HG03139 (cell line): ENCODE data around the gene DMD.
"Not testable (repeated sequence)": the region's sequence is repeated elsewhere in the genome, so short reads cannot be mapped to it uniquely, and the experiment has no call there.

Experiments used
- ATAC-seq: cut with Tn5 transposase; IDR thresholded peaks from one replicate; pipeline ENCODE4 v1.9.1; 2021; ENCODE audit not compliant: unreplicated experiment

Gene DMD

DNA sequence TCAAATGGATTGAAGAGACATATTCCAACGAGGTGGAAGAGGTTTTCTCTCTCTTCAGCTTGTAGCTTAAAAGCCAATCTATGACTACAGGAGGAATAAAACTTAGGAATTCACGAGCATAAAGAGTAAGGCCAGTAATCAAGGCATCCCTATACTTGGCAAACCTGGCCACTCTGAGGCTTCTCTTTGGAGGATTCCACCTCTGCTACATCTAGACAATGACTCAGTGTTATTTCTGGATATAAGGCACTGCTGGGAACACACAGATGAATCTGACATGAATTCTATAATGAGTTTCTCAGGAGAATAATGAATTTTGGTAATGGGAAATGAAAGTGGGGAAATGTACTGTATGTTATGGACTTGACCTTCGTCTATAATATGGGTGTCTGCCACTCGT is 1123.7 kb downstream of the DMD start:
- no peak for ATAC-seq

DNA sequence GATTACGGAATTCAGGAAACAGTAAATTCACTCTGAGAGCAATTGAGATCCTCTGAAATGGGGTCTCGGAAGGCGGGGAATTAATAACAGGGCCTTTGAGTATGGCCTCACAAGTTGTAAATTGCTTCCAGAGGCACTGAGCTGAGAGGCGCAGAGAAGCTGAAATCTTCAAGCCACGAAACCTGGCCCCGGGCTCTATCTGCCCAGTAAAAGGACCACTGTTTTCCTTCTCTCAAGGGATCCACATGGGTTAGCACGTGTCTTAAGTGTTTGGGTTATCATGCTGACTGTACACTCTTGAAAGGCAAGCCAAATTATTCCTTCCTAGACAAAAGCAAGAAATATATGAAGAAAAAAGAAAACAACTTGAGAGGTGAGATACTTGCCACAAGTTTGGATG is 1126.6 kb downstream of the DMD start:
- ATAC-seq = no peak

DNA sequence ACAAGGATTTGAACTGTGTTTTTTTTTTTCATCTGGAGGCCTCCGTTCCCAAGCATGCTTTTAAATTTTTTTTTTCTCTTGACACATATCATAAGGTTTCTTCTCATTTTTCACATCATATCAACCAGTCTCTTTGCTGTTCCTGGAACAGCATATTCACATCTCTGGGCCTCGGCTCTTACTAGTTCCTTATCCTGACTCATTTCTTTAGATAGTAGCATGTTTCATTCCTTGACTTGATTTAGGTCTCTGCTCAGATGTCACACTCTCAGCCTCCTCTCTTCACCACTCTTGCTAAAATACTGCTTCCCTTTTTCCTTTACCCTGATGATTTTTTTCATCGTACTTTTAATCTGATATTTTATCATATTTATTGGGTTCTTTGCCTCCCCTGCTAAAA is 1163.1 kb downstream of the DMD start:
- ATAC-seq = no peak

DNA sequence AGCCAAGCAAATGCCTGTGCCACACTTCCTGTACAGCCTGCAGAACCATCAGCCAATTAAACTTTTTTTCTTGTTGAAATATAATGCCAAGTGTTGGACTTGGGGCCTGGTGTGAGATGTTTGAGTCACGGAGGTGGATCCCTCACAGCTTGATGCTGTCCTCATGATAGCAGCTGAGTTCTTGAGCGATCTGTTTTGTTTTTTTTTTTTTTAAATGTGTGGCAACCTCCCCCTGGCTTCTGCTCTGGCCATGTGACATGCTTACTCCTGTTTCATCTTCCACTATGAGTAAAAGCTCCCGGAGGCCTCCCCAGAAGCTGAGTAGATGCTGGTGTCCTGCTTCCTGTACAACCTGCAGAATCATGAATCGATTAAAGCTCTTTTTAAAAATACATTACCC is 1166.2 kb downstream of the DMD start:
- ATAC-seq = no peak

DNA sequence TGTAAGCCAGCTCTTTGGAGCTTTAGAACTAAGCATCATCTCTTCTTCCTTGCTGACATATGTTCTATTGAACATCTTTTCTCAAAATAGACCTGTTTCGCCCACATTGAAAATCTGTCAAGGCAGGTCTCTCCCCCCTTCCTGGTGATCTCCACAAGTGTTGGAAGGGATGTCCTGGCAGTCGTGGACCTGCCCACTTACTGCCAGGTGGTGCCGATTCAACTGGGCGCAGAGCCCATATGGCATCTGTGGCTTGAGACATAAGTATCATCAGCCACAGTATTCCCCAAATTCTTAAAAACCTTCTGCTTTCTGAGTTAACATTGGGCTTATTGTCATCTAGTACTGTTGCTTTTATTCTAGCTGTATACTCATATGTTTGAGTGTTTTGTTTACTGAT is 1170.2 kb downstream of the DMD start:
- ATAC-seq = no peak

DNA sequence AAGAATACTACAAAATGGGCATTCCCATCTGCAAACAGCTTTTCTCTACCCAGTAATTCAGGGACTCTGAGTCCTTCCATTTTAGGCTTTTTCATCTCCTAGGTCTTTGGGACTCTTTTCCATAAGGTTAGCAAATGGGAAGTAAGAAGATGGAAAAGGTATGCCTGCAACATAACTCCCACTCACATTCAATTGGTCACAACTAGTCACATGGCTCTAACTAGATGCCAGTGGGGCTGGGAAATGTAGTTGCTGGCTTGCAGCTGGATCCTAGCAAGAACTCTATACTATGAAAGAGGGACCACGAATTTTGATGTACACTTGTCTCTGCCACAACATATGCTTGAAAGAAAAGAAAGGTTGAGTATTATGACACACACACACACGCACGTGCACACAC is 1184.6 kb downstream of the DMD start:
- ATAC-seq = no peak

DNA sequence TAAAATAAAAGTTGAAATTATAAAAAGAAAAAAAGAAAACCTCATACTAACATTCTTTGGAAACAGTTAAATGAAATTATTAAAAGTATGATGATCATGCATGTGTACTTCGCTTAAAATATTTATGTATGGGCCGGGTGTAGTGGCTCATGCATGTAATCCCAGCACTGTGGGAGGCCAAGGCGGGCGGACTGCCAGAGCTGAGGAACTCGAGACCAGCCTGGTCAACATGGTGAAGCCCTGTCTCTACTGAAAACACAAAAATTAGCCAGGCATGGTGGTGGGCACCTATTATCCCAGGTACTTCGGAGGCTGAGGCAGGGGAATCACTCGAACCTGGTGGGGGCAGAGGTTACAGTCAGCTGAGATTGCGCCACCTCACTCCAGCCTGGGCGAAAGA is 1187.3 kb downstream of the DMD start:
- no peak for ATAC-seq

DNA sequence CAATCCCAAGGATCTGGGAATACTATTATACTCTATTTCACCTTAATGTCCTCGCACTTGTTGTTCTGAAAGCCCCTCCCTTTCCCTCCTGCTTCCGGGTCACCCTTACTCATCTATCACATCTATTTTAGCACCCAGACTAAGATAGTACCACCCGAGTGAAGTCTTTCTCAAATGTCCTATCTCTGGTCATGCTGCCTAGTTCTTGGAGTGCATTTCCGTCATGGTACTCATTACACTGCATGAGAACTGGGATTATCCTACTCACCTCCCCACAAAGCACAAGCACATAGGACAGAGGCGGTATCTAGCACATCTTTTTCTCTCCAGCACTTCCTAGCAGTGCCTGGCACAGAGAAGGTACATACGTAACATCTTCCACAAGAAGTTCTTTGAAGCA is 1195.2 kb downstream of the DMD start:
- no peak for ATAC-seq

DNA sequence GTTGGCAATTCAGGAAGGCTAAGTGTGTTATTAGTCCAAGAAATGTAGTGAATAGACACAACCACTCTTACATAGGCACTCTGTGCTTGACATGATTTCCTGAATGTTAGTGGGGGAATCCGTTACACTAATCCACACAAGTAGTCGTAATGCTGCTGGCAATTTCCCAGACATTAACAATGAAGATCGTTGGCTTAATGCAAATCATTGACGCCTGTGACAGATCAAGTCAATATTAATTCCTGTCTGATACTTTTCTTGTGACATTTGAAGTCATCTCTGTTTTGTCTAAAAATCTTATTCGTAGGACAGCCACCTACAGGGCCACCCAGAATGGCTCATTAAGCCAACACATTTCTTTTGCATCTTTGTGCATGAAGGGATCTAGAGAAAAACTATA is 1200.4 kb downstream of the DMD start:
- ATAC-seq = no peak

DNA sequence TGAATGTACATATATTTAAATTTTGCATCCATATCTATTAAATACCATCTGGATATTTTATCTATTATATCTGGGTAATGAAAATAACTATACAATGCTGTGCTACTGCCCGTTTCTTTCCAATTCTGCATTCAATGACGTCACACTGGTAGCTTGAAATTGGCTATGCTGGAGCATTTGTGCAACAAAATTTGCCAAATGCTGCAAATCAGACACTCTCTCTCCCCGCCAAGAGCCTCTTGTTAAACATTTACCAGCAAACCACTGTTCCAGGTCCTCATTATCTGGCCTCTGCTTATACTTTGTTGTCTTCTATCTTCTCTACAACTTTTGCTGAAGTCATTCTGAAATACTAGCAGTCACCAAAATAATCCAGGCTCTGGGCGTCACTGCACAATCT is 1201.1 kb downstream of the DMD start:
- no peak for ATAC-seq

DNA sequence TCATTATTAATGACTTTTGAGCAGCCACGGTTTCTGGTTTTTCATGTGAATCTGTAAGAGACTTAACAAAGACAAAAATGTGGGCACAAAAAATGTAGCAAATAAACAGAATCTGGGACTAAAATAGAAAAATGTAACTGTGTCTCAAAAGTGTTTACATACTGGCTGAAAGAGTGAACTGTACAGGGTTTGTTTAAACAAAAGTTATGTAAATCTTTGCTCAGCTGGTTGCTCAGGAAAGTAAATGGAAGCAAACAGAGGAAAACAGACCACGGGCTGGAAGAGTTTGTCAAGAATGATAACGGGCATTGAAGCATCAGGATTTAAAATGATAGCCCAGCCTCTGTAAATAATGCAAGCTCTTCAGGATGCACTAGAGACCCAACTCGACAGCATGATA is 1217.7 kb downstream of the DMD start:
- no peak for ATAC-seq

DNA sequence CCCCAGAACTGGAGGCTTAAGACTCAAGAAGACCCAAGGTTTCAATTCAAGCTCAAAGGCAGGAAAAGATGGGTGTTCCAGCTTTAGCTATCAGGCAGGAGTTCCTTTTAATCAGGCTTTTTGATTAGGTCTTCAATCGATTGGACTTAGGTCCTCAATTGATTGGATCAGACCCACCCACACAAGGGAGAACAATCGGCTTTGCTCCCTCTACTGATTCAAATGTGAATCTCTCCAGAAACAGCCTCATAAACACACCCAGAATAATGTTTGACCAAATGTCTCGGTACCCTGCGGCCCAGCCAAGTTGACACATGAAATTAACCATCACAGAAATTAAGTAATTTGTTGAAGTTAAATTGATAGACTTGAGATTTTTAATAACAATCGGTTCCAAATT is 1222.4 kb downstream of the DMD start:
- ATAC-seq = no peak

DNA sequence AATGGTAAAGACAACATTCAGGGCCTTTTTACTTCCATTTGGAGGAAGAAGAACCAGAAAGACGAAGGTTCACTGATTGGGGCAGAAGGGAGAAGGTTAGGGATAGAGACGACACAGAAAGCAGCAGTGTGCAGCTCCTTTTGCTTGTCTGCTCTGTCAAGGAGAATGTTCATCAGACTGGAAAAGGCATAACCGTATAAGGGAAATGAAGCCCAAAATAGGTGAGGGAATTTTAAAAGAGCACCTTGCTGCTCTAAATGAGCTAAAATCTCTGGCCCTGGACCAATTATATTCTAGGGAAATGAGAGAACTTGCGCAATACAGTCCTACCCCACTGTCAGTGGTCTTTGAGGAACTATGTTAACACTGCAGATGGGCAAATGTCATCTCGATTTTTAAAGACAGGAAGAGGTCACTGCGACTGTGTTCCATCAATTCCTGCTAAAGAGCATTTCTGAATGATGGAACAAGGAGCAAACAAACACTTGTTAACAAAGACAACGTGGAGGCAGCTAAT is 1229.7 kb downstream of the DMD start:
- no peak for ATAC-seq

DNA sequence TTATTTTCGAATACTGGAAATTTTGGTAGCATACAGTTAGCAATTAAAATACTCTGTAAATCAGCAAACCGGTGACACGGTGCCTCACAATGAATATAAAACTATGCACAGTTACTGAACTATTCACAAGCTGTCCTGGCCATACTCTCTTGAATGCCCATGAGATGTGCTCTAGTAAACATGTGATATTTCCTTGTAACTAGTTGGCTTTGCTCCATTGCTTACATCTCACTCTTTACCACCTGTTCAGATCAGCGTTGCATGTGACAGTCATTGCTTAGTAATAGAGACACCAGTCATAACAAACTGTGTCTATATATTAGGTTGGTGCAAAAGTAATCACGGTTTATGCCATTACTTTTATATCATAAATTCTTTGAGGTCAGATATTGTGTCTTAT is 1241.6 kb downstream of the DMD start:
- ATAC-seq = no peak

DNA sequence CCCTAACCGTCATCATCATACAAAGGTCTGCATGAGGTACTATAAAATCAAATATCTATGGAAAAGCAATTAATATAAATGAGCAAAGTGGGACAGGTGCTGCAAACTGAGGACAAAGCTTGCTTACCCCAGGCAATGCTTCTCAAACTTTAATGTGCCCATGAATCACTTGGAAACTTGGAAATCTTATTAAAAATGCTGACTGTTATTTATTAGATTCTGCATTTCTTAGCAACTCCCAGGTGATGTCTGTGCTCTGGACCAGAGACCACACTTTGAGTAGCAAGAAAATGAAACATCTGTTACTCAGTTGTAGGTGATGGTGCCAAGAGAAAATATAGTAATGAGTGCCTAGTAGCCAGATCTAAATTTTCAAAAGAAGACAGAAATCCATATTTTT is 1249.1 kb downstream of the DMD start:
- no peak for ATAC-seq

DNA sequence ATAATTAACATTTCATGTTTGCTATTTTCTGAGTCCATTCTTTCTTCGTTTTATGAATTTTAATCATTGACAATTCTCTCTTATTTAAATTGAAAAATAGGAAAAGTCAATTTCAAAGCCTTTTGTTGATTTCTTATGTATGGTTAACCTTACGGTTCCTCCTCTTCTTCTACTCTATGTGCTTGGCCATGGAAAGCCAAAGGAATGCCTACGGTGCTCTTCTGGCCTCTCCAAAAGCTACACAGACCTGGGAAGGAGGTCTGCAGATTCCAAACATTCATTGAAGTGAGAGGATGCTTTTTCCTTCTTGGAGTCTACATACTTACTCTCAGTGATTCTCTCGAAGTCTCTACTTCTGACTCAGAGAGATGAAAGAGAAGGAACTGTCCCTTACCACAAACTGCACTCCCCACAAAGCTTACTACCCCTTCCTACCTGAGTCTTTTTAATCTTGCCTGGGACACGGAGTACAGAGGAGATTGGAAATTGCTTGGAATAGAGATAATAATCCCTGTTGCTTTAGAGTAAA is 1276.4 kb downstream of the DMD start:
- ATAC-seq = no peak

DNA sequence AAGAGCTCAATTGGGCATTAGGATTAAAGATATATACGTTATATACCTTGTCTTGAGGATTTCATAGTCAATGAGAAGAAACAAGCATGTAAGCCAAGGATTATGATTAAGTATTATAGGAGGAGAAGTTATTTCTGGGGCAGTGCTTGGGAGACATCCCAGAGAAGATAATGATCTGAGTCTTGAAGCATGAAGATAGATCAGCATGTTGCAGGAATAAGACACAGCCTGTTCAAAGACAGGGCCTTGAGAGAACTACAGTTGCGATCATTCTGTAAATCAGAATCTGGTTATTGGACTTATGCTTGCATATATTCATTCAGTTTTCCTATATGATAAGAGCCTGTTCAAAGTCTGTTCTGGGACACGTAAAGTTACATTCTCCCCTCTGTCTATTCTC is 1277.3 kb downstream of the DMD start:
- ATAC-seq = no peak

DNA sequence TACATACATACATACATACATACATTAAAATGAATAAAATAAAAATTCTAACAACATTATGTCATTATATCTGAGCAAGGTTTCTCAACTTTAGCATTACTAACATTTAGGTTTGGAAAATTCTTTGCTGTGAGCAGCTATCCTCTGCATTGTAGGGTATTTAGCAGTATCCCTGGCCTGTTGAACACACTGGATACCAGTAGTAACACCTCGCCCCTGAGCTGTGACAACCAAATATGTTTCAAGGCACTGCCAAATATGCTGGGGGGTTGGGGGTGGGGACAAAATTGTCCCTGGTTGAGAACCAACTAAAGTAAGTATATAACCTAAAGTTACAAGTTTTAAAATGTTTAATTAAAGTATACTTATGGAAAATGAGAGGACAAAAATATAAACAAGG is 1278.6 kb downstream of the DMD start:
- no peak for ATAC-seq

DNA sequence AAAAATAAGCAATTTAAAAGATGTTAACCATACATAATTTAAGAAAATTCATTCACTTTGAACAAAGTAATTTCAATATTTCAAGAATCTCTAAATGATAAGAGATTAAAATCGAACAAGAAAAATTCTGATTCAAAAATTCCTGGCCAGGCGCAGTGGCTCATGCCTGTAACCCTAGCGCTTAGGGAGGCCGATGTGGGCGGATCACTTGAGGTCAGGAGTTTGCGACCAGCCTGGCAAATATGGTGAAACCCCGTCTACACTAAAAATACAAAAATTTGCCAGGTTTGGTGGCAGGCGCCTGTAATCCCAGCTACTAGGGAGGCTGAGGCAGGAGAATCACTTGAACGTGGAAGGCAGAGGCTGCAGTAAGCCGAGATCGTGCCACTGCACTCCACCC is 1279.0 kb downstream of the DMD start:
- ATAC-seq = not testable (repeated sequence)

DNA sequence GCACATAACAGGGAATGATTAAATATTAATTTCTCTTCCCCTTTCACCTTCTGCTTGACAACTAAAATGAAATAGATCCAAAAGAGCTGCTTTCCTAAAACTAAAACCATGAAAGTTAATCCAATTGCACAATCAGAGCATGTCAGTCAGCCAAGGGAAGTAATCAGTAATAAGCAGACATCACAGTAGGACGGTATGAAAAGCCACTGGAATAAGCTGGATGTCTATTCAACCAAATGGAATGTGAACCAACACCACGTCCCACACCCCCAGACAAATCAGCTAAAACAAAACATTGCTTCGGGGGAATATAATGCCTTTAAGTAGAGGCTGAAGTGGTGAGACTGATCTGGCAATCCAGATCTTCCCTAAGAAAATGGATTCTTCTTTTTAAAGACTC is 1280.1 kb downstream of the DMD start:
- ATAC-seq = no peak

DNA sequence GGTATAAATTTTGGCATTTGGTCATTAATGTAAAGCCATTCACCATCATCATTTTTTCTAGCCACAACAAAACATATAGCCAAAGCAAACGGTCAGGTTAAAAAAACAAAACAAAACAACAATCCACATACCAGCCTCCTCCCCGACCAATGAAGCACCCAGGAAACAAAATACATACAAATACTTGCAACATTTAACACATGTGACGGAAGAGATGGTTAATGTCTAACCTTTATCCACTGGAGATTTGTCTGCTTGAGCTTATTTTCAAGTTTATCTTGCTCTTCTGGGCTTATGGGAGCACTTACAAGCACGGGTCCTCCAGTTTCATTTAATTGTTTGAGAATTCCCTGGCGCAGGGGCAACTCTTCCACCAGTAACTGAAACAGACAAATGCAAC is 1282.0 kb downstream of the DMD start:
- no peak for ATAC-seq

DNA sequence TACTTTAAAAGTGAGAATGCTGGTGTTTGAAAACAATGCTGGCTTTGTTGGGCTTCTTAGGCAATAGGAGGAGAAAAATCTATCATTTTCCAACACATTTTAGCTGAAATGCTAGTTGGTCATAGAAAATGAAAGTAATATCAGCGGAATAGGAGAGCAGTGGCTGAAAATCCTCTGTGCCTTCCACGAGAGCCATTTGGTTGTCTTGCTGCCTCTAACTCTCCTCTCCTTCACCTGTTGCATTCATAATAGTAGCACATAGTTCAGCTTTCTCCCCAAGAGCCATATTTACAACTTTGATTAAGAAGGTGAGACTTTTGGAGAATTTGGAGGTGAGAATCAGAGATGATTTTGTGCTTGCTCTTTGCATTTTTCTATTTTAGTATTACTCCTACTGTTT is 1290.1 kb downstream of the DMD start:
- no peak for ATAC-seq

DNA sequence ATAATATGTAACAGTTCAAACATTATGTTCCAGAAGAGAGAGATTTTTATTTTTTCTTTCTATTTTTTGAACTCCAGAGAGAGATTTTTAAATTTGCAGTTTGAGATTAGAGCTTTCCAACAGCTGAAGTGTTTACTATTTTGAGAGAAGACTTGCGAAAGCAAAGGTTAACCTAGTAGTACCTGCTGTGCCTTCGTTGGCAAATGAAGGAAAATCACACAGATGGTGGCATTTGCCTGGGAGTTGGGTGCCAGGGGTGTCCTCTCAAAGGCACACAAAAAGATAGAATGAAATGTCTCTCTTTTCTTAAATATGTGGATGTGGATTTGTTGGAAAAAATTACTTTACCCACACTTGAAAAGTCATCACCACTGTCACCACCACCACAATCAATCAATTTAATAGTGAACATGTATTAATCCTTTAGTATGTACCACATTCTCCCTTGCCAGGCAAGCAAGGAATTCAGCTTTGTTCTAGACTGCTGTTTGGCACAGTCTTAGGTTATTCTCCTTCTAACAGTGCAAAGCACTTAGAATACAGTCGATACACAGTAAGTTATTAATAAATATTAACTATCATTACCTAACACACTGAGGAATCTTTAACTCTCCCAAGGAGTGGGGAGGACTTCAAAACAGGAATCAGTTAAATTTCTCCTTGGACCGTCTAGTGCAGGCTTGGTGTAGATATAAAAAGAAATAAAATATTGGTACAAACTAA is 1301.3 kb downstream of the DMD start:
- no peak for ATAC-seq
